ENCODE data around the gene EID2.

EID2 gene

DNA sequence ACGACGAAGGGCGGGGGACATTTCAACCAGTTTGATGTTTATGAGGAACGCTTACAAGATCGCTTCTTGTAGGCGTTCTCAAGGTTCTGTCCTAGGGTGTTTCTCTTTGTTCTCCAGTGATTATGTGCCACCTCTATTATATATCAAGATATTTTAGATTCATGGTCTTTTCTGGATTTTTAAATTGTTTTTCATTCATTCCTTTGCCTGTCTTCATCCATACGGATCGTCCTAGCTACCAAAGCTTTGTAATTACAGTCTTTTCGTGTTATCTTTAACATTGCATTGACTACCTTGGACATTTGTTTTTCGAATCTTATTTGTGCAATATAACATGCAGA, 342 bp upstream of the EID2 start:
- H3F3A ChIP-seq (ENCODE audit: control insufficient read depth, insufficient read depth), result no peaks in the 10 kb centered on the region
- no peaks in the 10 kb centered on the region for H3K9me2 ChIP-seq (replicated peaks; ENCODE audit: control insufficient read depth, low read length)
- no peak overlapping the region for H3K27ac ChIP-seq (ENCODE audit: low read depth, low read length)
- peaks cover 21% of the 10 kb centered on the region for H3K27me3 ChIP-seq (ENCODE audit: control insufficient read depth, low read length)
- no peaks in the 10 kb centered on the region for H3K9me3 ChIP-seq (ENCODE audit: control insufficient read depth, insufficient read depth, low read length)
- TF ChIP-seq, protein P1, sequence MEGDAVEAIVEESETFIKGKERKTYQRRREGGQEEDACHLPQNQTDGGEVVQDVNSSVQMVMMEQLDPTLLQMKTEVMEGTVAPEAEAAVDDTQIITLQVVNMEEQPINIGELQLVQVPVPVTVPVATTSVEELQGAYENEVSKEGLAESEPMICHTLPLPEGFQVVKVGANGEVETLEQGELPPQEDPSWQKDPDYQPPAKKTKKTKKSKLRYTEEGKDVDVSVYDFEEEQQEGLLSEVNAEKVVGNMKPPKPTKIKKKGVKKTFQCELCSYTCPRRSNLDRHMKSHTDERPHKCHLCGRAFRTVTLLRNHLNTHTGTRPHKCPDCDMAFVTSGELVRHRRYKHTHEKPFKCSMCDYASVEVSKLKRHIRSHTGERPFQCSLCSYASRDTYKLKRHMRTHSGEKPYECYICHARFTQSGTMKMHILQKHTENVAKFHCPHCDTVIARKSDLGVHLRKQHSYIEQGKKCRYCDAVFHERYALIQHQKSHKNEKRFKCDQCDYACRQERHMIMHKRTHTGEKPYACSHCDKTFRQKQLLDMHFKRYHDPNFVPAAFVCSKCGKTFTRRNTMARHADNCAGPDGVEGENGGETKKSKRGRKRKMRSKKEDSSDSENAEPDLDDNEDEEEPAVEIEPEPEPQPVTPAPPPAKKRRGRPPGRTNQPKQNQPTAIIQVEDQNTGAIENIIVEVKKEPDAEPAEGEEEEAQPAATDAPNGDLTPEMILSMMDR (IDR thresholded peaks at IDR 0.05; ENCODE audit: low read depth, low read length, poor library complexity, severe bottlenecking), result no peak
- TF ChIP-seq EZH2phosphoT487 (IDR thresholded peaks at IDR 0.05; ENCODE audit: borderline replicate concordance, low read length), result no peak
- peaks cover 26% of the 10 kb centered on the region for H3K79me2 ChIP-seq (ENCODE audit: control insufficient read depth, low read length)
- peaks cover 34% of the 10 kb centered on the region for H3K4me1 ChIP-seq (ENCODE audit: control insufficient read depth, low read length)
- peak overlapping the region; percentile 89 for H3K4me2 ChIP-seq (ENCODE audit: low read length)
- peak overlapping the region; percentile 88 for H3K4me3 ChIP-seq (ENCODE audit: low read length)
- H4K20me1 ChIP-seq (ENCODE audit: control insufficient read depth, insufficient read depth, low read depth, low read length), result no peaks in the 10 kb centered on the region
- no peaks in the 10 kb centered on the region for H3K36me3 ChIP-seq (ENCODE audit: control insufficient read depth, low read length)

DNA sequence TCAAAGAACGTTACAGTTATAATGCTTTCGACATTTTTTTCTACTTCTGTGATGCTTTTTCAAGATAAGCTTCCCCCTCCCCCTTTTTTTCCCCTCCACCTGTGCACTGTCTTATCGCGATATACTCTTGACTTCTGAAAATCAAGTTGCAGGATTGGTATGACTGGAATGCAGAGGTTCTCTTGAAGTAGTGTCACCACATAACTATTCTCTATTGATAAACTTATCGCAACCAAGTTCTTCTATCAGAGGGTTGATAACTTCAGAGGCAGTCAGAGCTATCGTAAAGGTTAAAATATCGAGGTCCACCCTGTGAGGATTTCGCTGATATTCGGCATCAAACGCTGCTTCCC, 820 bp downstream of the EID2 start:
- TF ChIP-seq EZH2phosphoT487 (IDR thresholded peaks at IDR 0.05; ENCODE audit: borderline replicate concordance, low read length), result no peak
- TF ChIP-seq, protein P1 (IDR thresholded peaks at IDR 0.05; ENCODE audit: low read depth, low read length, poor library complexity, severe bottlenecking), result no peak
- Histone ChIP-seq H3K27me3 (ENCODE audit: control insufficient read depth, low read length) (peaks cover 14% of the 10 kb centered on the region), H3K36me3 (ENCODE audit: control insufficient read depth, low read length) (no peaks in the 10 kb centered on the region), H3K4me2 (ENCODE audit: low read length) (peak overlapping the region; percentile 89), H3K27ac (ENCODE audit: low read depth, low read length) (no peak overlapping the region), H3K79me2 (ENCODE audit: control insufficient read depth, low read length) (peaks cover 26% of the 10 kb centered on the region), H3K9me3 (ENCODE audit: control insufficient read depth, insufficient read depth, low read length) (no peaks in the 10 kb centered on the region), H3F3A (ENCODE audit: control insufficient read depth, insufficient read depth) (no peaks in the 10 kb centered on the region), H3K4me3 (ENCODE audit: low read length) (peak overlapping the region; percentile 88), H3K9me2 (replicated peaks; ENCODE audit: control insufficient read depth, low read length) (no peaks in the 10 kb centered on the region), H3K4me1 (ENCODE audit: control insufficient read depth, low read length) (peaks cover 44% of the 10 kb centered on the region), H4K20me1 (ENCODE audit: control insufficient read depth, insufficient read depth, low read depth, low read length) (no peaks in the 10 kb centered on the region)

DNA sequence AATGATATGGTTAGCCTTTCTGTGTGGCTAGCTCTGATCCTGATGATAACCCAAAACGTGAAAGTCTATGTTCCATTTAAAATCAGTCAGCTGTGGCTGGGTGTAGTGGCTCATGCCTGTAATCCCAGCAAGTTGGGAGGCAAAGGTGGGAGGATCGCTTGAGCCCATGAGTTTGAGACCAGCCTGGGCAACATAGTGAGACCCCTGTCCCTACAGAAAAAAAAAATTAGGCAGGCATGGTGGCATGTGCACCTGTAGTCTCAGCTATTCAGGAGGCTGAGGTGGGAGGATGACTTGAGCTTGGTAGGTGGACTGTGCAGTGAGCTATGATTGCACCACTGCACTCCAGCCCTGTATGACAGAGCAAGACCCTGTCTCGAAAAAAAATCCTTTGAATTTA, 6.2 kb downstream of the EID2 start:
- no peak overlapping the region for H3K4me3 ChIP-seq (ENCODE audit: low read length)
- no peaks in the 10 kb centered on the region for H3K9me2 ChIP-seq (replicated peaks; ENCODE audit: control insufficient read depth, low read length)
- peaks cover 44% of the 10 kb centered on the region for H3K4me1 ChIP-seq (ENCODE audit: control insufficient read depth, low read length)
- peaks cover 5% of the 10 kb centered on the region; the same call in 1 of the 2 replicates for H3K36me3 ChIP-seq (ENCODE audit: control insufficient read depth, low read length)
- no peak overlapping the region for H3K4me2 ChIP-seq (ENCODE audit: low read length)
- peaks cover 2% of the 10 kb centered on the region; the same call in 1 of the 2 replicates for H3F3A ChIP-seq (ENCODE audit: control insufficient read depth, insufficient read depth)
- H3K79me2 ChIP-seq (ENCODE audit: control insufficient read depth, low read length), result peaks cover 46% of the 10 kb centered on the region
- no peaks in the 10 kb centered on the region for H4K20me1 ChIP-seq (ENCODE audit: control insufficient read depth, insufficient read depth, low read depth, low read length)
- H3K27me3 ChIP-seq (ENCODE audit: control insufficient read depth, low read length), result no peaks in the 10 kb centered on the region
- no peak for TF ChIP-seq EZH2phosphoT487 (IDR thresholded peaks at IDR 0.05; ENCODE audit: borderline replicate concordance, low read length)
- H3K27ac ChIP-seq (ENCODE audit: low read depth, low read length), result no peak overlapping the region
- no peaks in the 10 kb centered on the region for H3K9me3 ChIP-seq (ENCODE audit: control insufficient read depth, insufficient read depth, low read length)

DNA sequence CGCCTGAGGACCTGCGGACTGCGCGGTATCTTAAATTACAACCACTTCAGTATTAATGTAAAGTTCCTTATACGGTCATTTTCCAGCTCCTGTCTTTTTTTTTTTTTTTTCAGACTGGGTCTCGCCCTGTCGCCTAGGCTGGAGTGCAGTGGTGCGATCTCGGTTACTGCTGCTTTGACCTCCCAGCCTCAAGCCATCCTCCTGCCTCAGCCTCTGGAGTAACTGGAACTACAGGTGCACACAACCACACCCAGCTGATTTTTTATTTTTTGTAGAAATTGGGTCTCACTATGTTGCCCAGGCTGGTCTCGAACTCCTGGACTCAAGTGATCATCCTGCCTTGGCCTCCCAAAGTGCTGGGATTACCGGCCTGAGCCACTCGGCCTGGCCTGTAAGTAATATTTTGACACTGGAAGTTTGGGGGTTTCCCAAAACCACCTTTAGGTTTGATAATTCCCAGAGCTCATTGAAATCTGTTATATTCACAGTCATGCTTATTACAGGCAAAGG, 6.9 kb downstream of the EID2 start:
- Histone ChIP-seq H3F3A (ENCODE audit: control insufficient read depth, insufficient read depth) (peaks cover 2% of the 10 kb centered on the region), H3K27me3 (ENCODE audit: control insufficient read depth, low read length) (no peaks in the 10 kb centered on the region), H3K36me3 (ENCODE audit: control insufficient read depth, low read length) (peaks cover 5% of the 10 kb centered on the region; the same call in 1 of the 2 replicates), H3K9me3 (ENCODE audit: control insufficient read depth, insufficient read depth, low read length) (no peaks in the 10 kb centered on the region), H3K79me2 (ENCODE audit: control insufficient read depth, low read length) (peaks cover 39% of the 10 kb centered on the region), H4K20me1 (ENCODE audit: control insufficient read depth, insufficient read depth, low read depth, low read length) (no peaks in the 10 kb centered on the region), H3K9me2 (replicated peaks; ENCODE audit: control insufficient read depth, low read length) (no peaks in the 10 kb centered on the region), H3K27ac (ENCODE audit: low read depth, low read length) (no peak overlapping the region), H3K4me2 (ENCODE audit: low read length) (peak overlapping the region; percentile 100), H3K4me1 (ENCODE audit: control insufficient read depth, low read length) (peaks cover 37% of the 10 kb centered on the region), H3K4me3 (ENCODE audit: low read length) (peak overlapping the region; percentile 90)
- TF ChIP-seq EZH2phosphoT487 (IDR thresholded peaks at IDR 0.05; ENCODE audit: borderline replicate concordance, low read length), result no peak
- TF ChIP-seq, protein P1 (IDR thresholded peaks at IDR 0.05; ENCODE audit: low read depth, low read length, poor library complexity, severe bottlenecking), result no peak
